HEK293 (cell line): ENCODE data around the gene DIS3L2.

Experiments used
- HOXA7 ChIP-seq: sonication (generic); formaldehyde crosslinking; IDR thresholded peaks from 2 replicates; pipeline ENCODE4 v1.8.1; 2022; ENCODE audit warnings: missing genetic modification reagents, borderline replicate concordance
- KLF7 ChIP-seq: fragments of 450-650 bp; formaldehyde crosslinking; IDR thresholded peaks from 2 replicates; pipeline ENCODE4 v1.5.1; 2016; ENCODE audit warnings: missing biosample characterization, missing genetic modification characterization, borderline replicate concordance
- TCF7L2 ChIP-seq: IDR thresholded peaks from 2 replicates; pipeline ENCODE4 v1.6.1; 2011; ENCODE audit warnings: low read depth, mild to moderate bottlenecking, inconsistent platforms, low read length, moderate library complexity, borderline replicate concordance
- ZBTB8A ChIP-seq: fragments of 450-650 bp; formaldehyde crosslinking; IDR thresholded peaks from 2 replicates; pipeline ENCODE4 v1.5.1; 2016; ENCODE audit warnings: missing biosample characterization, missing genetic modification characterization
- ZFP41 ChIP-seq: fragments of 450-650 bp; formaldehyde crosslinking; IDR thresholded peaks from 2 replicates; pipeline ENCODE4 v1.5.1; 2016; ENCODE audit warnings: missing biosample characterization, missing genetic modification characterization, borderline replicate concordance
- ZNF121 ChIP-seq: fragments of 450-650 bp; formaldehyde crosslinking; IDR thresholded peaks from 2 replicates; pipeline ENCODE4 v1.5.1; 2016; ENCODE audit warnings: missing biosample characterization, missing genetic modification characterization
- ZNF514 ChIP-seq: fragments of 450-650 bp; formaldehyde crosslinking; IDR thresholded peaks from 2 replicates; pipeline ENCODE4 v1.5.1; 2016; ENCODE audit warnings: missing biosample characterization, missing genetic modification characterization
- ZNF707 ChIP-seq: fragments of 450-650 bp; formaldehyde crosslinking; IDR thresholded peaks from 2 replicates; pipeline ENCODE4 v1.5.1; 2016; ENCODE audit warnings: missing biosample characterization, missing genetic modification characterization
- ZXDB ChIP-seq: fragments of 450-650 bp; formaldehyde crosslinking; IDR thresholded peaks from 2 replicates; pipeline ENCODE4 v1.5.1; 2016; ENCODE audit warnings: missing biosample characterization, missing genetic modification characterization
- TF ChIP-seq, protein P1 (sequence below): IDR thresholded peaks from 2 replicates; pipeline ENCODE4 v1.6.1; 2011; ENCODE audit warnings: mild to moderate bottlenecking, low read depth, low read length, borderline replicate concordance
- TF ChIP-seq, protein P2 (sequence below): fragments of 450-650 bp; formaldehyde crosslinking; IDR thresholded peaks from 2 replicates; pipeline ENCODE4 v1.5.1; 2016; ENCODE audit warnings: missing biosample characterization, missing genetic modification characterization
- TF ChIP-seq, protein P3 (sequence below): fragments of 450-650 bp; formaldehyde crosslinking; conservative IDR thresholded peaks from 2 replicates; pipeline ENCODE4 v1.5.1; 2016; ENCODE audit warnings: low read depth, missing biosample characterization, missing genetic modification characterization
- TF ChIP-seq, protein P4 (sequence below): fragments of 450-650 bp; formaldehyde crosslinking; IDR thresholded peaks from 2 replicates; pipeline ENCODE4 v1.5.1; 2016; ENCODE audit warnings: missing biosample characterization, missing genetic modification characterization
- TF ChIP-seq, protein P5 (sequence below): fragments of 450-650 bp; formaldehyde crosslinking; IDR thresholded peaks from 2 replicates; pipeline ENCODE4 v1.5.1; 2016; ENCODE audit warnings: missing biosample characterization, missing genetic modification characterization

DNA sequence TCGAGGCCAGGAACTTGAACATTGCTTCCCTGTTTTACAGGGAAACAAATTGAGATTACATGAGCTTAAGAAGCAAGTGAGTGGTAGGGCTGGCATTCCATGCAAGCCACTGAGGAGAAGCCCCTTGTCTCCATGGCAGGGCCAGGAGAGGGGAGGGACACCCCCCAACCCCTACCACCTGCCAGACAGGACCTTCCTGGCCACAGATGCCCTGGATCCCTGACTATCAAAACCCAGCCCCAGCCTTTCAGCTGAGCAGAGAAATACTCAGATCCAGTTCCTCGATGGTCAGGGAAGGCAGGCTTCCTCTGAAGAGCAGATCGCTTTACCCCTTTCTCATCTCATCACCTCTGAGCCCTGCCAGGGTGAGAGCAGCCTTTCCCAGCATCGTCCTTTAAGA is 363.3 kb downstream of the DIS3L2 start:
- TF ChIP-seq, protein P1, sequence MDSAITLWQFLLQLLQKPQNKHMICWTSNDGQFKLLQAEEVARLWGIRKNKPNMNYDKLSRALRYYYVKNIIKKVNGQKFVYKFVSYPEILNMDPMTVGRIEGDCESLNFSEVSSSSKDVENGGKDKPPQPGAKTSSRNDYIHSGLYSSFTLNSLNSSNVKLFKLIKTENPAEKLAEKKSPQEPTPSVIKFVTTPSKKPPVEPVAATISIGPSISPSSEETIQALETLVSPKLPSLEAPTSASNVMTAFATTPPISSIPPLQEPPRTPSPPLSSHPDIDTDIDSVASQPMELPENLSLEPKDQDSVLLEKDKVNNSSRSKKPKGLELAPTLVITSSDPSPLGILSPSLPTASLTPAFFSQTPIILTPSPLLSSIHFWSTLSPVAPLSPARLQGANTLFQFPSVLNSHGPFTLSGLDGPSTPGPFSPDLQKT: no peak
- TF ChIP-seq, protein P2, sequence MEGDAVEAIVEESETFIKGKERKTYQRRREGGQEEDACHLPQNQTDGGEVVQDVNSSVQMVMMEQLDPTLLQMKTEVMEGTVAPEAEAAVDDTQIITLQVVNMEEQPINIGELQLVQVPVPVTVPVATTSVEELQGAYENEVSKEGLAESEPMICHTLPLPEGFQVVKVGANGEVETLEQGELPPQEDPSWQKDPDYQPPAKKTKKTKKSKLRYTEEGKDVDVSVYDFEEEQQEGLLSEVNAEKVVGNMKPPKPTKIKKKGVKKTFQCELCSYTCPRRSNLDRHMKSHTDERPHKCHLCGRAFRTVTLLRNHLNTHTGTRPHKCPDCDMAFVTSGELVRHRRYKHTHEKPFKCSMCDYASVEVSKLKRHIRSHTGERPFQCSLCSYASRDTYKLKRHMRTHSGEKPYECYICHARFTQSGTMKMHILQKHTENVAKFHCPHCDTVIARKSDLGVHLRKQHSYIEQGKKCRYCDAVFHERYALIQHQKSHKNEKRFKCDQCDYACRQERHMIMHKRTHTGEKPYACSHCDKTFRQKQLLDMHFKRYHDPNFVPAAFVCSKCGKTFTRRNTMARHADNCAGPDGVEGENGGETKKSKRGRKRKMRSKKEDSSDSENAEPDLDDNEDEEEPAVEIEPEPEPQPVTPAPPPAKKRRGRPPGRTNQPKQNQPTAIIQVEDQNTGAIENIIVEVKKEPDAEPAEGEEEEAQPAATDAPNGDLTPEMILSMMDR (tag by site-specific recombination): no peak
- TF ChIP-seq, protein P3, sequence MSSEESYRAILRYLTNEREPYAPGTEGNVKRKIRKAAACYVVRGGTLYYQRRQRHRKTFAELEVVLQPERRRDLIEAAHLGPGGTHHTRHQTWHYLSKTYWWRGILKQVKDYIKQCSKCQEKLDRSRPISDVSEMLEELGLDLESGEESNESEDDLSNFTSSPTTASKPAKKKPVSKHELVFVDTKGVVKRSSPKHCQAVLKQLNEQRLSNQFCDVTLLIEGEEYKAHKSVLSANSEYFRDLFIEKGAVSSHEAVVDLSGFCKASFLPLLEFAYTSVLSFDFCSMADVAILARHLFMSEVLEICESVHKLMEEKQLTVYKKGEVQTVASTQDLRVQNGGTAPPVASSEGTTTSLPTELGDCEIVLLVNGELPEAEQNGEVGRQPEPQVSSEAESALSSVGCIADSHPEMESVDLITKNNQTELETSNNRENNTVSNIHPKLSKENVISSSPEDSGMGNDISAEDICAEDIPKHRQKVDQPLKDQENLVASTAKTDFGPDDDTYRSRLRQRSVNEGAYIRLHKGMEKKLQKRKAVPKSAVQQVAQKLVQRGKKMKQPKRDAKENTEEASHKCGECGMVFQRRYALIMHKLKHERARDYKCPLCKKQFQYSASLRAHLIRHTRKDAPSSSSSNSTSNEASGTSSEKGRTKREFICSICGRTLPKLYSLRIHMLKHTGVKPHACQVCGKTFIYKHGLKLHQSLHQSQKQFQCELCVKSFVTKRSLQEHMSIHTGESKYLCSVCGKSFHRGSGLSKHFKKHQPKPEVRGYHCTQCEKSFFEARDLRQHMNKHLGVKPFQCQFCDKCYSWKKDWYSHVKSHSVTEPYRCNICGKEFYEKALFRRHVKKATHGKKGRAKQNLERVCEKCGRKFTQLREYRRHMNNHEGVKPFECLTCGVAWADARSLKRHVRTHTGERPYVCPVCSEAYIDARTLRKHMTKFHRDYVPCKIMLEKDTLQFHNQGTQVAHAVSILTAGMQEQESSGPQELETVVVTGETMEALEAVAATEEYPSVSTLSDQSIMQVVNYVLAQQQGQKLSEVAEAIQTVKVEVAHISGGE (tag by site-specific recombination): no peak
- TF ChIP-seq ZBTB8A (tag by site-specific recombination) (no peak), ZNF514 (no peak), ZNF707 (tag by site-specific recombination) (no peak), HOXA7 (CRISPR knock-in tag) (no peak), ZXDB (tag by site-specific recombination) (no peak), ZFP41 (no peak), KLF7 (no peak), ZNF121 (tag by site-specific recombination) (no peak), TCF7L2 (no peak)
- TF ChIP-seq, protein P4, sequence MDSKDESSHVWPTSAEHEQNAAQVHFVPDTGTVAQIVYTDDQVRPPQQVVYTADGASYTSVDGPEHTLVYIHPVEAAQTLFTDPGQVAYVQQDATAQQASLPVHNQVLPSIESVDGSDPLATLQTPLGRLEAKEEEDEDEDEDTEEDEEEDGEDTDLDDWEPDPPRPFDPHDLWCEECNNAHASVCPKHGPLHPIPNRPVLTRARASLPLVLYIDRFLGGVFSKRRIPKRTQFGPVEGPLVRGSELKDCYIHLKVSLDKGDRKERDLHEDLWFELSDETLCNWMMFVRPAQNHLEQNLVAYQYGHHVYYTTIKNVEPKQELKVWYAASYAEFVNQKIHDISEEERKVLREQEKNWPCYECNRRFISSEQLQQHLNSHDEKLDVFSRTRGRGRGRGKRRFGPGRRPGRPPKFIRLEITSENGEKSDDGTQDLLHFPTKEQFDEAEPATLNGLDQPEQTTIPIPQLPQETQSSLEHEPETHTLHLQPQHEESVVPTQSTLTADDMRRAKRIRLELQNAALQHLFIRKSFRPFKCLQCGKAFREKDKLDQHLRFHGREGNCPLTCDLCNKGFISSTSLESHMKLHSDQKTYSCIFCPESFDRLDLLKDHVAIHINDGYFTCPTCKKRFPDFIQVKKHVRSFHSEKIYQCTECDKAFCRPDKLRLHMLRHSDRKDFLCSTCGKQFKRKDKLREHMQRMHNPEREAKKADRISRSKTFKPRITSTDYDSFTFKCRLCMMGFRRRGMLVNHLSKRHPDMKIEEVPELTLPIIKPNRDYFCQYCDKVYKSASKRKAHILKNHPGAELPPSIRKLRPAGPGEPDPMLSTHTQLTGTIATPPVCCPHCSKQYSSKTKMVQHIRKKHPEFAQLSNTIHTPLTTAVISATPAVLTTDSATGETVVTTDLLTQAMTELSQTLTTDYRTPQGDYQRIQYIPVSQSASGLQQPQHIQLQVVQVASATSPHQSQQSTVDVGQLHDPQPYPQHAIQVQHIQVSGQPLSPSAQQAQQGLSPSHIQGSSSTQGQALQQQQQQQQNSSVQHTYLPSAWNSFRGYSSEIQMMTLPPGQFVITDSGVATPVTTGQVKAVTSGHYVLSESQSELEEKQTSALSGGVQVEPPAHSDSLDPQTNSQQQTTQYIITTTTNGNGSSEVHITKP: no peak
- TF ChIP-seq, protein P5, sequence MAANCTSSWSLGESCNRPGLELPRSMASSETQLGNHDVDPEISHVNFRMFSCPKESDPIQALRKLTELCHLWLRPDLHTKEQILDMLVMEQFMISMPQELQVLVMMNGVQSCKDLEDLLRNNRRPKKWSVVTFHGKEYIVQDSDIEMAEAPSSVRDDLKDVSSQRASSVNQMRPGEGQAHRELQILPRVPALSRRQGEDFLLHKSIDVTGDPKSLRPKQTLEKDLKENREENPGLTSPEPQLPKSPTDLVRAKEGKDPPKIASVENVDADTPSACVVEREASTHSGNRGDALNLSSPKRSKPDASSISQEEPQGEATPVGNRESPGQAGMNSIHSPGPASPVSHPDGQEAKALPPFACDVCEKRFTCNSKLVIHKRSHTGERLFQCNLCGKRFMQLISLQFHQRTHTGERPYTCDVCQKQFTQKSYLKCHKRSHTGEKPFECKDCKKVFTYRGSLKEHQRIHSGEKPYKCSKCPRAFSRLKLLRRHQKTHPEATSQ (tag by site-specific recombination): no peak
